WTC11 (cell line): Measurements from ENCODE around the gene KIFC3.

ENCODE experiments used
- AFF4 ChIP-seq: sonication (generic); formaldehyde crosslinking; IDR thresholded peaks from 2 replicates; pipeline ENCODE4 v1.8.1; 2023; ENCODE audit warnings: mild to moderate bottlenecking, missing genetic modification reagents, borderline replicate concordance
- CTCF ChIP-seq: fragments of 200-600 bp; IDR thresholded peaks from 2 replicates; pipeline ENCODE4 v1.8.0; 2022; ENCODE audit warnings: antibody characterized with exemption
- MAX ChIP-seq: sonication (generic); formaldehyde crosslinking; IDR thresholded peaks from 2 replicates; pipeline ENCODE4 v1.8.0; 2022; ENCODE audit warnings: mild to moderate bottlenecking, missing genetic modification reagents
- TEAD4 ChIP-seq: sonication (generic); formaldehyde crosslinking; IDR thresholded peaks from 2 replicates; pipeline ENCODE4 v1.8.0; 2022; ENCODE audit warnings: mild to moderate bottlenecking, missing genetic modification reagents
- ZNF281 ChIP-seq: sonication (generic); formaldehyde crosslinking; IDR thresholded peaks from 2 replicates; pipeline ENCODE4 v1.8.0; 2023; ENCODE audit warnings: mild to moderate bottlenecking, missing genetic modification reagents

- TF ChIP-seq CTCF (no peak), TEAD4 (CRISPR knock-in tag) (no peak), AFF4 (CRISPR knock-in tag) (no peak), MAX (no peak), ZNF281 (CRISPR knock-in tag) (no peak)
Observed at GRCh38 chr16:57730771-57731730, 71.2 kb downstream of the KIFC3 start.
